T-helper 1 cell (primary cell): ENCODE data around the gene CYRIA.

Experiments used
- DNase-seq, 5 donors: peaks; one replicate each; pipeline ENCODE4 v3.0.0-alpha.2; 2012 to 2020
- total RNA-seq, 4 donors: gene quantifications; one replicate each; lab custom pipeline; 2026; lab: John Stamatoyannopoulos, UW

The CYRIA gene
- 0 to 0.36 (median 0.27) reads per million in 4 donors for total RNA-seq

DNA sequence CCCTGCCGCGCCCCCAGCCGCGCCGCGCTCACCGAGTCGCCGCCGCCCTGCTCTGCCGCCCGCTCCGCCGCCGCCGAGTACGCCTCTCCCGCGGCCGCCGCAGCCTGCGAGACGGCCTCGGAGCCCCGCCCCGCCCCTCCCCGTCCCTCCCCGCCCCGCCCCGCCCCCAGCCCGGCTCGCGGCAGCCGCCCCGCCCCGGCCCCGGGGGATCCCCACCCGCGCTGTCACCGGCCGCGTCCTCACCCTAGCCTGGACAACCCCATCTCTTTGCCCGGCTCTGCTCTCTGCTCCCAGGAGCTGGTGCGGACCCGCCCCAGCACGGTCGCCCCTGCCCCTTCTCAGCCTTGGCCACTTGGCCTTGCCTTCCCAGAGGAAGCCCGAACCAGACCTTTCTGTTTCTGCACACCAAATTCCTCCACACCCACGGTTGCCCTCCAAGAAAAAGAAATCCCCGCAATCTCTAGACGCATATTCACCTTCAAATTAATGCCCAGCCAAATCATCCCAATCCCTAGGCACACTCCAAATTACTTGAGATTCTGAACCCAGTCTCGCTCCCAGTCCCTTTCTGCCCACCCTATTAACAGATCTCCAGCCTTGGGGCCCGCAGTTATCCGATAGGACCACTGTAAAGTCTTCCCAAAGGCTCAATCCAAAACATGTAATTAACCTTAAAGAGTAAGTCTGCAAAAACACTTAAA, at the start of gene CYRIA:
TSS of gene CYRIA (minus strand) at position 87 of the 701 bp plus-strand sequence. CDS start 77,715 bp downstream, outside the sequence.
- DNase-seq, result peak; percentile 1 to 39 (median 15)

DNA sequence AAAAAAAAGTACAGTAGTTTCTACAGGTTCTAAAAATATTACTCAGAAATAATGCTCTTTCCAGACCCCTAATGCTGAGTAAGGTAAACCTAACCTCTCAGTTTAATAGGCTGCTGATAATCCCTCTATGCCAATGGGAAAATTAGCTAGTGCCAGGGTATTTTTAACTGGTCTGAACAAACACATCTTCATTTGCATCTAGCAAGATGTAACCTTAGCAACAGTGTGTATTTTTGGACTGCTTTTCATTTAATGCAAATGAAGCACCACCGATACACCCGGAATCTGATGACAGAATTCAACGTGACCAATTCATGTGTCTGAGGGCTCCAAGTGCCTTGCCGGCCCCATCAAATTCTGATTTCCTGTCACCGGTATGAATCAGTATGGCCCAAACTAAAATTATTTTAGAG, 47.4 kb upstream of the CYRIA start:
- no peak for DNase-seq

DNA sequence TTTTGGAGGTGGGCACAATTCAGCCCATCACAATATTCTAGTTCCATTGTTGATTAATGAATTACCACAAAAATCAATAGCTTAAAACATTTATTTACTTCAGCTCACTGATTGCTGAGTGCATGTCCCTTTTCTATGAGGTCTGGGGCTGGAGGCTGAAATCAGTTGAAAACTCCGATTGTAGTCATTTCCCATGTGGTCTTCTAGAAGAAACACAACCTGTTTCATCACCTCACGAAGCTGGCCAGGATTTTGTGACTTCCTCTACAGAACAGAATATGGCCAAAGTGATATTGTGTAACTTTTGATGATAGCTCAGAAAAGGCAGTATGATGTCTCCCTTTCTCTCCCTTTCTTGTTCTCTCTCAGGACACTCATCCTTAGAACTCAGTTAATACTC, 44.1 kb upstream of the CYRIA start:
- no peak for DNase-seq

DNA sequence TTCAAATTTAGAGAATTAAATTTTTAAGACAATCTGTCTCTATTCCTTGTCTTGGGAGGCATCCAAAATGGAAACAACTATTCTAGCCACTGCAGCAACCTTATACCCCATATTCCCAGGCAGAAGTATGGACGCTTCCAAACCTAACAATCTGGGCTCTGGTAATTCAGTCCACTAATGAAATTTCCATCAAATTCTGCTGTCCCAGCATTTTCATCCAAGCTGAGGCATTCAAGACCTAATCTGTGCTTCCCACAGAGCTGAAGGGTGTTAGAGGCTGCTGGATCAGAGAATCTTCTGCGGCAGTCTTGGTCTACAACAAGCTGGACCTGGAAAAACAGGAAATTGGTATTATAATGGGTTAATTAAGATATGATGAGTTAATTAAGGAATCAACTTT, 42.5 kb upstream of the CYRIA start:
- DNase-seq, result no peak

DNA sequence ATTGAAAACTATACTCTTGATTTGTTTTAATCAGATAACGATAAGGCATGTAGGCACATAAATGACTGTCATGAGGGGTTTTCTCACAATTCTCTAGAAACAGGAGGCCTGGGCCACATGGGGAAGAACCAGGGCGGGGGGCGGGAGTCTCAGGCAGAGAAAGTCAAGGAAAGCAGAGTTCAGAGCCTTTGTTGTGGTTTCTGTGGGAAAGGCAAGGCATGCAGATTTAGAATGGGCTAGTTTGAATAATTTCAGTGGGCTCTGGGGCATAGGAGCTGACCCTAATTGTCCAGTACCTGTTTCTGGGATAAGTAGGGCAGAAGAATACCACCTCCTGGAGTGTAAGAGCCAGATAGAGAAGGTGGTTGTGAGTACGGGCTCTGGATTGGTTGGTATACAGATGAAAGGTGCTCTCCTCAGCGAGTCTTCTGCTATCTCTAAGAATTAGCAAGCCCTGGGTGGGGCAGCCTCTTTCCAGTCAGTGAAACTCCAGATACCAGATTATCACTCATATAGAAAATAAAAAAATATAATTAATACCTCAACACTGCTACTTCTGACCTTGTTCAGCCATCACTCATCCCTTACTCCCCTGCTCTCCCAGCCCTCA, 41.5 kb upstream of the CYRIA start:
- no peak for DNase-seq

DNA sequence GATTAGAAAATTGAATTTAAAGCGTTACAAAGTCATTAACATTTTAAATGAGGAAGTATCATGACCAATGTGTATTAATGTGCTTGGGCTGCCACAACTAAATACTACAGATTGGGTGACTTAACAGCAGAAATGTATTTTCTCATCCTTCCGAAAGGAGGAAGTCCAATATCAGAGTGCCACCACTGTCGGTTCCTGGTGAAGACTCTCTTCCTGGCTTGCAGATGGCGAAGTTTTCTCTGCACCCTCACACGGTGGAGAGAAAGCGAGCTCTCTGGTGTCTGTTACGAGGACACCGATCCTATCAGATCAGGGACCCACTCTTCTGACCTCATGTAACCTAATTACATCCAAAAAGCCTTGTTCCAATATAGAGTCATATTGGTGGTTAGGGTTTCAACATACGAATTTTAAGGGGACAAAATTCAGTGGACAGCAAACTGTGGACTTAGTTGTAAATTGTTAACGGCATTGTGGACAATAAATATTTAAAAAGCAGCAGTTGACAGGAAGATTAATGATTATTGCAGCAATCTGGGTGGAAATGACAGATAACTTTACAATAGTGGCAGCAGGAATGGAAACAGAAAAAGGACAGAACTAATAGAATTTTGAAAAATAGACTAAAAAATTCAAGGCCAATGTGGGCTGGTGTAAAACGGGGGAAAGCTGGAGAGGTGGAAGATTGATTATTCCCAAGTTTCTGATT, 35.1 kb upstream of the CYRIA start:
- DNase-seq, result no peak

DNA sequence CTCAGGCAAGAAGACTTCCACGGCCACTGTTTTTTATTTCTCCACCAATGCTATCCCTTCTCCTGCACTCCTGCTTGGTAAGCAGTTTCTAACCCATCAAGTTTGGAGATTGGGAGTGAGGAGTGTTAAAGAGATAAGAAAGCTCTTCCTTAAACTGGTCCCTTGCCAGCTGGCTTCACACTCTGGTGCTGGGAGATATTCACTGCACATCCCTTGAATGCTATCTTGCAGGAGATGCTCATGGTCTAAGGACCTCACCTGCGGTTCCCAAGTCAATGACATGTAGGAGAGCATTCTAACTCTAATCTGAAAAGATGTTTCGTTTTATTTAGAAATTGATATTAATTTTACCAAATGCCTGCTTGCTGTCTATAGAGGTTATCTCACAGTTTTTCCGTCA, 28.2 kb upstream of the CYRIA start:
- DNase-seq, result no peak

DNA sequence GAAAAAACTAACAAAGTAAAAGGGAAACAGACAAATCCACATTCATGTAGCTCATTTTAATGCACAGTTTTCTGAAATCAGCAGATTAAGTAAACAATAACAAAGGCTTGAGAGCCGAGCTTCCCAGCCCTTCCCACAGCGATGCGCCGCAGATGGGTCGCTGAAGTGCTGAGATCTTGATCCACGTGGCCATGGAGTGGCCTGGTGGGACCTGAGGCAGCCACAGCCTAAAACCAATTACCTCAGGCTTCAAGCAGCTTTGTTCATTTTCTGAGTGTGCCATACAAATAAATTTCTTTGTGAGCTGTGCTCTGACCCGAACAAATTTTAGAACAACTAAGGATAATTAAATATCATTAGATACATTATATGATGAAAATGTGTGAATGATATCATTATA, 25.6 kb upstream of the CYRIA start:
- no peak for DNase-seq

DNA sequence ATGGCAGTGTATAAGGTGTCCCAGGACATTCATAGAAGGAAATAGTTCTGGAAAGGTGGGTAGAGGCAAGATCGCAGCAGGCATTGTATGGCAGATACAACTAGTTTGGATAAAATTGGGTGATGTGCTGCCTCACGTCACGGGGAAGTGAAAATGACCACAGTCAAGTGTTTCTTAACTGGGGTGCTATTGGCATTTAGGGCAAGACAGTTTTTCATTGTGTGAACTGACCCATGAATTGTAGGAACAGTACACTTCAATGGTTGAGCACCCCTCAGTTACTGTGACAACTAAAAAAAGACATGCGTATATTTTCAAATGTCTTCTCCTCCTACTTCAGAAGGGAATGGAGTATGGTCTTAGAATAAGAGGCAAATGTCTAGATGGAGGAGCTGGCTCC, 22.3 kb upstream of the CYRIA start:
- DNase-seq, result no peak

DNA sequence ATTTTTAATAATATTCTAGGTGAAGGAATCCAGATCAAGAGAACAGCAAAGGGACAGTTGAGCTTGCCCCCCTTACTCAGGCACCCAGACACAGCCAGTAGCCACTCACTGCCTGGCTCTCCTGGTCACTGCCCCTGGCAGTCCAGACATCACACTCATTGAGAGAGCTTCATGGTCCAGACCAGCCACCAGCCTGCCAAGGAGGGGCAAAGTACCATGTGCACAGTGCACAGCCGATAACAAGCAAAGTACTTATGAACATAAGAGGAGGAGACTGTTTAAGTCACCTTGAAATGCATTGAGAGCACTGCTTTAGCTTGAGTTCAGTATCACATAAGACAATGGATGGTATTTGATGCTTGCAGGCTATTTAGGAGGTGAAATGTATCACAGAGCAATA, 21.6 kb upstream of the CYRIA start:
- DNase-seq, result no peak

DNA sequence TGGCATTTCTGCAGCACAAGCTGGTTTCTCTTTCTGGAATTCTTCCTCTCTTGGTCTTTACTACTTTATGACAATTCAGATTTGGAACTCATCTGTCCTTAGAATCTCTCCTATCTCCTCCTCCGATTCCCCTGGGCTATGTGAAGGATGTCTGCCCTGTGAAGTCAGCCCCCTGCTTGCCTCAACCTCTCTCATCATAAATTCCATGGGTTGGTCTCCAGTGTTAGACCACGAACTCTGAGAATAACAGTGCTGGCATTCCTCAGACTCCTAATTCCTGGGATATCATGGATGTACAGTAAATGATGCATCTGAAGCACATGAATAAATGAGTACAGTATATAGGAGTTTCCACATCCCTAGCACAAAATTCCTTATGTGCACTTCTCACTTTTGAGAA, 21.0 kb upstream of the CYRIA start:
- DNase-seq, result no peak

DNA sequence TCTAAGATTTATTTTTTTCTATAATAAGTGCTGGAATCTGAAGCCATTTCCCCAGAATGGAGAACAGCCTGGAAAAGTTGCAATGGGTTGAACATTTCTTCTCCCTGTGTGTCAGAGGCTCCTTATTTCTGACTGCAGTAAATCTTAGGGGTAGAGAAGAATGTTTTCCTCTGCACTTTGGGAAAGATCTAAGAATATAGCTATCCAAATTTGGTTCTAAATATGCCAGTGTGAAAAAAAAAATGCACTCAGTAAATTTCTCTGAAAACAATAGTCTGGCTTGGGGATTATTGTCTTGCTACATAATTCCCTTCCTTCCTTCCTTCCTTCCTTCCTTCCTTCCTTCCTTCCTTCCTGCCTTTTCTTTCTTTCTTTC, 19.7 kb upstream of the CYRIA start:
- DNase-seq, result no peak

DNA sequence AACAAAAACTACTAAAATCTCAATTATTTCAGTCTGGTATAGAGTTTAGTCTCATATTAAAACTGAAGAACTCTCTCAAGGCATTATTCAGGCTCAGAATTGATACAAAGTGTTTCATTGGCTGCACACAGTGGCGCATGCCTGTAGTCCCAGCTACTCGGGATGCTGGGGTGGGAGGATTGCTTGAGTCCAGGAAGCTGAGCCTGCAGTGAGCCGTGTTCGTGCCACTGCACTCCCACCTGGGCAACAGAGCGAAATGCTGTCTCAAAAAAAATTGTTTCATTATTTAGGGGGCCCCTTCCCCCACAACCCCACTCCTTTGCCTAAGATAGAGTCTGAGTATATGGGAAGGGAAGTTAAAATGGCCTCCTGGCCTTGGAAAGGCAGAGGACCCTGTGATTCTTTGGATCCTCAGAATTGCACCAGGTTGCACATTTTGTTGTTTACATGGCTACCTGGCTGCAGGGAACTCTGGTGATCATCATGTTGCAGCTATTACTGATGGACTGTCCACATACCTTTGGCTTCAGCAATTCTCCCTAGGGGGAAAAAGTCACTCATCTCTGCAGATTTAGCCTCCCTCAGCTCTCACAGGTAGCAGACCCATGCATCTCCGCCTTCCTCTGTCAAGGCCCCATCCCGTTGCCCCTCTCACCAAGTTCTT, 19.2 kb upstream of the CYRIA start:
- DNase-seq, result no peak

DNA sequence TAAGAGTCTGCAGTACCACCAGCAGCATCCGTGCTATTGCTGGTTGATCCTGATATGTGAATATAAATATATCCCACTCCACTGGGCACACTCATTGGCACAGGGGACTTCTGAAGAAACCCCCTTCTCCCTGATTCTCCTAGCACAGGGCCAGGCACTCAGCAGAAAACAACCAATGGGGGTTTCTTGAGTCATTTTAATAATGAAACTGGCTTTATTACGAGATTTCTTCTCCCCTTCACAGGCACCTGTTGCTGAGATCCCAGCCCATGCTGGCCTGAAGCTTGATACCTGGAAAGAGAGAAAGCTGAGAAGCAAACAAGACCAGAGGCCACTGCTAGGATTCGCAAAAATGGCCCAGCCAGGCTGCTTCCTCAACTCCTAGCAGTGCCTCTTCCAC, 17.9 kb upstream of the CYRIA start:
- no peak for DNase-seq

DNA sequence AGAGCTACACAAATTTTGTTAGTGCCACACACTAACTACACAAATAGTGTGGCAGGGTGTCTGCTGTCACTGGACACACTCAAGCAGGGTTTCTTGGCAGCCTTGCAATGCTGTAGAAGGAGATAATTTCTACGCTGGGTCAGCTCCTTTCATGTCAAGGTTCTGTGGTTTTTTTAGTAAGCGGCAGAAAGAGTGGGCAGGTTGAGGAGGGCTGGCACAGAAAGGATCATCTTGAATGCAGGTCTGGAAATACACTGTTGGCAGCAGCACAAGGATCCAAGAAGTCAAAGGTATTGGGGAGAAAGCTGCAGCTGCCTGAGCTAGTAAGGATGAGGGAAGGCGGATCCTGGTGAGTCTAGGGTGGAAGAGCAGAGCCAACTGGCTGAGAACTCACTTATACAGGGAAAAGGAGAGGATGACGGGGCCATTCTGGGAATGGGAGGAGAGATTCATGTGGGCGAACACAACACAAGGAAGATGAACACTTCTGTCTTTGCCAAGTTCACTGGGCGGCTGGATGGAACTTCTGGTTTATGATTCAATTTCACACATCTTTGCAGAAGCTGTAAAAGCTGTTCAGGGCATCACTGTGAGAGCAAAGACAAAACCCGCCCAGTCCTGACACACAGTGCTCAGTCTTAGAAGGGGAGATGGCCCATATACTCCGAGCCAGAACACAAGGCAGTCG, 16.9 kb upstream of the CYRIA start:
- DNase-seq, result no peak

DNA sequence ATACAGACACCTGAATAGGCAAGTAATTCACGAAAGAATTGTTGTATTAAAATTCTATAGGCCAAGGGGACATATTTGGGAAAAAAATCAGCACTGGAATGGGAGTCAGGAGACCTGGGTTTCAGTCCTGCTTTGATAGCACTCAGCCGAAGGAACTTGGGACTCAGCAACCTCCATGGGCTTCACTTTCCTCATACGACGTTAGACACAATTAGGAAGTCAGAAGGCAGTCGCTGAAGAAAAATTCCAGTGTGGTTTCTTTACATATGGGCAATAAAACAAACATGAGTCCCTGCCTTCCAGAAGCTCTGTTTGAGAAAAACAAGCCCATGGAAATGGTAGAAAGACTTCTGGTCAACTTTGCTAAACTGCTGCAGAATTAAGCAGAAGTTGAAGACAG, 15.1 kb upstream of the CYRIA start:
- DNase-seq, result no peak

DNA sequence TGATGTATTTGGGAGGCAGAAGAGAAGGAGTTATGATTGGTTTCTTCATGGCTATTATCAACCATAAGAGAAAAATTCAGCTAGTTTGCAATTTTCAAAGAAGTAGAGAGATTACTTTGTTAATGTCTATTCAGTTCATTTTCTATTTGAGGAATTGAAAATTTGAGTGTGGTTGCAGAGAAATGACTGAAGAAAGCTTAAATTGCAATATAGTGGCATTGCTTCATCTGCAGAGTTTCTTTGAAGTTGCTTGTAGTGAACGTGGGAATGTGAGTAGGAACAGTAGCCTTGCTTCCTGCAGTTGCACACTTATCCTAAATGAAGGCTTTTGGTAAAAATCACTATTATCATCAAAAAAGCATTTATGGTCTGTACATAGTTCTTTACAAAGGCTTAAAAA, 14.7 kb upstream of the CYRIA start:
- DNase-seq, result no peak

DNA sequence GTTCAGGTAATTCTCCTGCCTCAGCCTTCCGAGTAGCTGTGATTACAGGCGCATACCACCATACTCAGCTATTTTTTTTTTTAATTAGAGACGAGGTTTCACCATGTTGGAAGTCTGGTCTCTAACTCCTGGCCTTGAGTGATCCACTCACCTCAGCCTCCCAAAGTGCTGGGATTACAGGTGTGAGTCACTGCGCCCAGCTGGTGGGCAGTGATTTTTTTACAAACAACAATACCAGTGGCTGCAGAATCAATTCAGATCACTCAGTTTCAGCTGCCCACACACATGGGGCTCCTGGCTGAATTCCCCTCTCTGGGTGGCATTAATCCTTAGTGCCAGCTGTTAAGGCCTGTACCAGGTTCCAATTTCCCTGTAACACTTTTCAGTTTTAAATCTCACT, 13.3 kb upstream of the CYRIA start:
- DNase-seq, result no peak

DNA sequence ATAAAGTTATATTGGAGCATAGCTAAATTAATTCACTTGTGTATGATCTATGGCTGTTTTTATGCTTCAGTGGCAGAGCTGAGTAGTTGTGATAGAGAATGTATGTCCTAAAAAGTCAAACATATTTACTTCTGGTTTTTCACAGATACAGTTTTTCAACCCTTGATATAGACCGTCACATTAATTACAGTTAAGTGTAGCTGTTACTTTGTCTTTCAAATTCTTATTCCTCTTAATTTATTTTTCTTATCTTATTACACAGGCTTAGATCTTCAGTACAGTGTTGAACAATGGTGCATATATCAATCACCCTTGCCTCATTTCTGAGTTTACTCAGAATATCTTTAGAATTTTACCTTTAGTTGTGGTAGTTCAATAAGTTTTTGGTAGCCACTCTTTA, 12.2 kb upstream of the CYRIA start:
- DNase-seq, result no peak

DNA sequence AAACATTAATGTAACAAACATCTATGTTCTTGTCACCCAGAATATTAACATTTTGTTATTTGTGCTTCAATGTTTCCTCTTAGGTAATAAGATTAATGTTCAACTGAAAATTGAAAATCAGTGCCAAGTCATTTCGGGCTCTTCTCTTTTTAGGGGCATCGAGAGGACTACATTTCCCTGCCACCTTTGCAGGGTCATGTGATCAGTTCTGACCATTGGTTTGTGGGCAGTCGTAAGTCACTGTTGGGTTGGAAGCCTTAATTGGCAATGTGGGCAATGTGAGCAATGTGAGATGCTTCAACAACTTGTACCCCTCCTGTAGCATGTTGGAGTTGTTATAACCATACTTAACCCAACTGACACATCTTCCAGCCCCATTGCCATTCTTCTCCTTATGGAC, 10.1 kb upstream of the CYRIA start:
- no peak for DNase-seq

DNA sequence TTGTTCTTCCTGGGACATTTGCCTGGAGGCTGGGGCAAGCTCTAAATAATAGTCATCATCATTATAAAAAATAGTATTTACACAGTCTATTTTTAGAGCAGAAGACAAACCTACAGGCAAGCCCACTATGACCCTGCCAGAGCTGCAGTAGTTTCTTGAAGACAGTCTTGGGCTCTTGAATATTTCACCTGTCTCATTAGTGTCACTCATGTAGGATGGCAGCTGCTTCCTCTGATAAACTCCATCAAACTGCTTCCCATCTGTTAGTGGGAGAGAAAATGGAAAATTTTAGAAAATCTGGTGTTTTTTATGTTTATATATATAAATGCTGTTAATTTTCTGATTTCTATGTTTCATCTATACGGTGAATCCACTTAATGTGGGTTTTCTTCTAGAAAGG, 8.5 kb upstream of the CYRIA start:
- no peak for DNase-seq

DNA sequence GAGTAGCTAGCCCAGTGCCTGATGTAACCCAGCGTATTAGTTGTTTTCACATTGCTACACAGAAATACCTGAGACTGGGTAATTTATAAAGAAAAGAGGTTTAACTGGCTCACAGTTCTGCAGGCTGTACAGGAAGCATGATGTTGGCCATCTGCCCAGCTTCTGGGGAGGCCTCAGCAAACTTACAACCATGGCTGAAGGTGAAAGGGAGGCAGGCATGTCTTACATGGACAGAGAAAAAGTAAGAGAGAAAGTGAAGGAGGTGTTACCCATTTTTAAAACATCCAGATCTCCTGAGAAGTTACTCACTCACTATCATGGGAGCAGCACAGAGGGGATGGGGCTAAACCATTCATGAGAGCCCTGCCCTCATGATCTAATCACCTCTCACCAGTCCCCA, 6.1 kb upstream of the CYRIA start:
- no peak for DNase-seq

DNA sequence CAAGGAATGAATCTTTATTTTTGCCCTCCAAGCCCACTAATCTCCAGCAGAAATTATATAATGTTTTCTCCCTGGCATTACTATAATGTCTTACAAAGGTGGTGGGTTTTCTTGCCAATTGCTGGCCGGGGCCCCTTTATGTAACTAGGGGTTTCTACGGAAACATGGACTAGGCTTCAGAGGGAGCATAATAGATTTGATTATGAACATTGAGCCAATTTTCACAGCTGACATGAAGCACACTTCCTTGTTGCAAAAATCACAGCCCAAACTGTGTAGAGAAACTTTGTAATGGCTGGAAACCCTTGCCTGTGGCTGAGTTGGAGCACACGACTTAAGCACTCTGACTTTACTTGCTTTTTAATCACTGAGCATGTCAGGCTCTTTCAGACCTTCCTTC, 3.8 kb upstream of the CYRIA start:
- DNase-seq, result no peak
